HG03060 (cell line): ENCODE results near the gene PTGDS.

Experiments used
- ATAC-seq: cut with Tn5 transposase; IDR thresholded peaks from one replicate; pipeline ENCODE4 v1.9.1; 2021; ENCODE audit warnings: low read depth, moderate number of reproducible peaks; ENCODE audit not compliant: unreplicated experiment

PTGDS gene

DNA sequence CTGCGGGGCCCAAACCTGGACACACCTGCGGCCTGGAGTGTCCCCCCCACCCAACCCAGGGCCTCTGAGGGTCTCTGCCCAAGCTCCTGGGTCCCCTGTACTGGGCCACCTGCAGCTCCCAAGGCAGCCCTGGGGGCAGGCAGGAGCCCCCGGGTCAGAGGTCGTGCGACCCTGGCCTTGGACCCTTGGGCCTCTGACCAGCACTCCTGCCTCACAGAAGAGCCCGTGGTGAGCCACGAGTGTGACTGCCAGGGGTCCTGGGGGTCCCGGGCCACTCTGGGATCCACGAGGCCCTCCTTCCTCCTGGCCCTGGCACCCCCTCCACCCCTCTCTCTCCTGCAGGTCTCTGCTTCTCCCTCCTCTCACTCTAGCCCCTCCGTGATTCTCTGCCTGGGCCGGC is 5.0 kb upstream of the PTGDS start:
- no peak for ATAC-seq

DNA sequence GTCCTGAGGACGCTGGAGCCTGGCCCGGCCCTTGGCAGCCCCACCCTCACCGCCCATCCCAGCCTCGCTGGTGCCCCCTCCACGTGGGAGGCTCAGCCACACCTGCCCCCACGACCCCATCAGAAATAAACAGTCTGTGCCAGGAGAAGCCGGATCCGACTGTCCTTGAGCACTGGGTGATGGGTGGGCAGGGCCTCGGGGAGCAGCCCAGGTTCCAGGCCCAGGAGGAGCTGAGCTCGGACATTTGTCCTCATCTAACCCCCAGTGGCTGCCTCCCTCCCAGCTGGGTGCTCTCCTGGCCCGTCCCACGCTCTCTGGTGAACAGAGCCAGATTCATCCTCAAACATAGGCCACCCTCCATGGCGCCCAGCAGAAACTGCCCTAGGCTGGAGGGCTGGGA is 4.6 kb upstream of the PTGDS start:
- no peak for ATAC-seq

DNA sequence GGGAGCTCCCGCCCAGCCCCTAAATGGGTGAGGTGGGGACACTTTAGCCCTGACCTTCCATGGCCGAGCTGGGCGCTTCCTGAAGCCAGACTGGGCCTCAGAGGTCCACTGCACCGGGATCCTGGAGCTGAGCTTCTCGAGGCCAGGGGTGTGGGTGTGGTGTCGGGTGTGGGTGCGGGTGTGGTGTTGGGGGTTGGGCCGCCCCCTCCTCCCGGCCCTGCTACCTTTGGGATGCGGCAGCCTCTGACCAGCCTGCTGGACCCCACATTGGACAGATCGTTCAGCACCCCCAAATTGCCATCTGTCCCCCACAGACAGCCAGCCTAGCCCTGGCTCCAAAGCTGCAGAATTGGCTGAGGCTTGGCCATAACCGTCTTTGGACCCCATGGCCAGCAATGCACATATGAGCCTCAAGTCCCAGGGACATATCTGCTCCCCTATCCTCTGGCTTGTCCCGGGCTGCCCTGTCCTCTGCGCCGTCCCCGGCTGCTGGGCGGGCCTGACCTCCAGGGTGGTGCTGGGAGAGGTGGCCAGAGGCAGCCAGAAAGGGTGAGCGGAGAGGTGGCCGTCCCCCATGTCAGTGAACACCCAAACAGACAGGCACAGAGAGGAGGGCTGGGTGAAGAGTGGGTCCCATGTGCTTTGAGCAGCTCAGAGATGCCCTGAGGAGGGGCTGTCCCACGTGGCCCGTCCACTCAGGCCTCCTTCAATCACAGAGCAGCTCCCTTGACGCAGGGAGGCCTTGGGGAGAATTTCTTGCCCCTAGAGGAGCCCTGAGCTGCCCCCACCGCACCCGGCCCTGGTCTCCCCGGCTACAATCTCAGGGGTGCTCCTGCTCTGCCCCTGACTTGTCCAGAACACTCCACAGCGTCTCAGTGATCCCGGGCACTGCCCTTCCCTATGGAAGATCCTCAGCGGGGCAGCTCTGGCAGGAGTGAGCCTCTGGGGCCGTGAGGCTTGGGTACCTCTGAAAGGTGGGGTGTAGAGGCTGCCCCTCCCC is 3.4 kb upstream of the PTGDS start:
- ATAC-seq = no peak

DNA sequence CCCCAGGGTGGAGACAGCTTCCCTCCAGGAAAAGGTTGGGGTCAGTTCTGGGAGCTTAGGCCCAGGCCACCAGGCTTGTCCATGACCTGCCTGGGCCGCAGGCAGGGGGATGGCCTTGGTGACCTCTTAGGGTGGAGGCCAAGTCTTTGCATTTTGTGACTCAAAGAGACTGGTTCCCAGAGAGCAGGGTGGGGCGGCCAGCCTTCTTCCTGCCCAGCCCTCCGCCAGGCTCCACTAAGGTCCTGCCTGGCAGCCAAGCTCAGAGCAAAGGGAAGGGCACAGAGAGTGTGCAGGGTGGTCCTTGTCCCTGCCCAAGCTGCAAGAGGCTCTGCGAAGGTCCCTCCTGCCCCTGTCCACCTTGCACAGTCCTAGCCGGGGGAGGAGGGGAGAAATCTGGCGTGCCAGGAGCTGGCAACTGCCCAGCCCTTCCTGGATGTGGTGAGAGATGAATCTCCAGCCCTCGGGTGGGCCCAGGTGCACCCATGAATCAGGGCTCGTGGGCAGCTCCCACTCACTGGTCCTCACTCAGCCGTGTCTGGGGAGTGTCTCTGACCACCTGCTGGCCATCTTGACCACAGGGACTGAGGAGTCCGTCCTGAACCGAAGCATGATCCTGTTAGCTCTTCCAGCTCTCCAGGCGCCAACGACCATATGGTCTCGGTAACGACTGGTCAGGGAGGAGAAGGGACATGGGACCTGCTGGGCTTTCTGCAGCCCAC is 2.3 kb upstream of the PTGDS start:
- ATAC-seq = no peak

DNA sequence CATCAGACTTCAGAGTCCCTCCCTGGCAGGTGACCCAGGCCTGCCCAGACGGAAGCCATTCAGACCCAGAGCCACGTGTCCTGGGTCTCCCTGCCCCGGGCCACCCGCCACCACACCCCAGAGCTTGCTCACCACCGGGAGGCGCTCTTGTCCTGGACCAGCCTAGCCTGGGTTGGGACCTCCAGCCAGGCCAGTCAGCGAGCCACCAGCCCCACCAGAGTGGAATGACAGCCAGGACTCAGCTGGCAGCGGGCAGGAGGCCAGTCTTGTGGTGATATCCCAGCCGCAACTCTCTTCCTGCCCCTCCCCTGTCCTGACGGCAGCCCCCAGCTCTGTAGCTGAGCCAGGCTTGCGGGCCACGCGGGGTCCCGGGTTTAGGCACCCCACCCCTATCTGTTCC is 1.7 kb upstream of the PTGDS start:
- ATAC-seq = no peak

DNA sequence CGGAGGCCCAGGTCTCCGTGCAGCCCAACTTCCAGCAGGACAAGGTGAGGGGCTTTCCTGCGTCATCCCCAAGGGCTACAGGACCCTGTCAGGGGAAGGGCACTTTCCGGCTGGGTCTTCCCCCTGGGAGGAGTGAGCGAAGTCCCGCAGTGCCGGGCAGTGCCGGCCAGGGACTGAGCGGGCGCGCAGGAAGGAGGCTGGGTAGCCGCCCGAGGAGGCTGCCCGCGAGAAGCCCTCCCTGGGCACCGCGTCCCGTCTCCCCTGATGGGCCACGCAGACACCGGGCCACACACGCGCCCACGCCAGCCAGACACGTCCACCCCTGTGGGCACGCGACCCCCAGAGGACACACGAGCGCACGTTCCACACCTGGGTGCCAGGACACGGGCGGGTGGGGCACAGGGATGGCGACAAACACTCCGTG is 357 bp downstream of the PTGDS start:
- ATAC-seq = no peak

DNA sequence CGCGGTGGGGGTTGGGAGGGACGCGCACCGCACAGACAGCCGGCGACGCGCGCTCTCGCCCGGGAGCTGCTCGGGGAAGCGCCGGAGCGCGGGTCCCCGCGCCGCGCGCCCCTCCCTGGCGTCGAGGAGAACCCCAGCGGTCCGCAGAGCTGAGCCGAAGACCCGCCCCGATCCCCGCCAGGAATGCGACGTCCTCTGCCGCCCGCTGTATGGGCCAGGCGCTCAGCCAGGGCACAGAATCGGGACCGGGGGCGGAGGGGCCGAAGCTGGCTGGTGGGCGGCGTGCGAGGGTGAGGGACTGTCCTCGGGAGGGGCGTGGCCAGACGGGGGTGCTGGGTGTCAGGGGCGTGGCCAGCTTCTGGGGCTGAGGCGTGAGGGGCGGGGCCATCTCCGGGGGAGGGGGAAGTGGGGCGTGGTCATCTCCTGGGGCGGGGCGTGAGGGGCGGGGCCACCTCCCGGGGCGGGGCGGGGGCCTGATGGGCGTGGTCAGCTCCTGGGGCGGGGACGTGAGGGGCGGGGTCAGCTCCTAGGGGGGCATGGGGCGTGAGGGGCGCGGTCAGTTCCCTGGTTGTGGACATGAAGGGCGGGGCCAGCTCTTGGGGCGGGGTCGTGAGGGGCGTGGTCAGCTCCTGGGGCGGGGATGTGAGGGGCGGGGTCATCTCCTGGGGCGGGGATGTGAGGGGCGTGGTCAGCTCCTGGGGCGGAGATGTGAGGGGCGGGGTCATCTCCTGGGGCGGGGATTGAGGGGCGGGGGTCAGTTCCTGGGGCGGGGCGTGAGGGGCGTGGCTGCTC is 965 bp downstream of the PTGDS start:
- ATAC-seq = no peak

DNA sequence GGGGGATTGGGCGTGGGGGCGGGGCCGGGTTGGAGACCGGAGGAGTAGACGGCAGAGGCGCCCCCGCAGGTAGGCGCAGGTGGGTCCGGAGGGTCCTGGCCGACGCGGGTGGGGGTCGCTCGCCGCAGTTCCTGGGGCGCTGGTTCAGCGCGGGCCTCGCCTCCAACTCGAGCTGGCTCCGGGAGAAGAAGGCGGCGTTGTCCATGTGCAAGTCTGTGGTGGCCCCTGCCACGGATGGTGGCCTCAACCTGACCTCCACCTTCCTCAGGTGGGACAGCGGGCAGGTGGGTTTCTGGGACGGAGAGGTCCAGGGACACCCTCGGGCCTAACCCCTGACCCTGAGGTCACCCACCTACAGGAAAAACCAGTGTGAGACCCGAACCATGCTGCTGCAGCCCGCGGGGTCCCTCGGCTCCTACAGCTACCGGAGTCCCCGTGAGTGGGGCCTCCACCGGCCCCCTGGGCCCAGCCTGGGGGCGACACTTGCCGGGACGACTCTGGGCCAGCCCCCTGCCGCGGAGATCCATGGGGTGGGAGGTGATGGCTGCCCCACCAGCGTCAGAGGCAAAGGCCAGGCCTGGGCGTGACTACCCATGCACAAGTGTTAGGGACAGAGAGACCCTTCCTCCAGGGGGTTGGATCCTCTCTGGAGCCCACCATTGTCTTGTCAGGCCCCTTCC is 1.7 kb downstream of the PTGDS start:
- ATAC-seq = no peak

DNA sequence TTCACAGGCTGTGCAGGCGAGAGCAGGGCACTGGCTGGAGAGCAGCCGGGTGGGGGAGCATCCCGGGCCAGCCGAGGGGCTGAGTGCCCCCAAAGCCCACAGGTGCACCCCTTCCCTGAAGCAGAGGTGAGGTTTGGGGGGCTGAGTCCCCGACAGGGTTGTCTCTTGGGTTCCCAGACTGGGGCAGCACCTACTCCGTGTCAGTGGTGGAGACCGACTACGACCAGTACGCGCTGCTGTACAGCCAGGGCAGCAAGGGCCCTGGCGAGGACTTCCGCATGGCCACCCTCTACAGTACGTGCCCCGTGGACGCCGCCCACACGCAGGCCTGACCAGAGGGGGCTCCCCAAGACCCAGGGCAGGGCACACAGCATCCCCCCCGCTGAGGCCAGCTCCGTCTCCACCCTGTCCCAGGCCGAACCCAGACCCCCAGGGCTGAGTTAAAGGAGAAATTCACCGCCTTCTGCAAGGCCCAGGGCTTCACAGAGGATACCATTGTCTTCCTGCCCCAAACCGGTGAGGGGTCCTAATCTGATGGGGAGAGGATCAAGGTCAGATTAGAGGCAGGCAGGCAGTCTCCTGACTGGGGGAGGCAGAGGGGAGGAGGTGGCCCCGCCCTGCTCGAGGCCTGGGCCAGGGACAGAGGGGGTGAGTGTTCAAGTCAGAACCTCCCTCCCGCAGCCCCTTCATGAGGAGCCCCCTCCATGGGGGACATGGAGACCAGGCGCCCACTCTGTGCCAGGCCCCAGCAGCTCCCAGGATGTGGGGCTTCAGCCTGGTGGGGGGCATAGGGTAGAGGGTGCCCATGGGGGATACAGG is 2.7 kb downstream of the PTGDS start:
- no peak for ATAC-seq

DNA sequence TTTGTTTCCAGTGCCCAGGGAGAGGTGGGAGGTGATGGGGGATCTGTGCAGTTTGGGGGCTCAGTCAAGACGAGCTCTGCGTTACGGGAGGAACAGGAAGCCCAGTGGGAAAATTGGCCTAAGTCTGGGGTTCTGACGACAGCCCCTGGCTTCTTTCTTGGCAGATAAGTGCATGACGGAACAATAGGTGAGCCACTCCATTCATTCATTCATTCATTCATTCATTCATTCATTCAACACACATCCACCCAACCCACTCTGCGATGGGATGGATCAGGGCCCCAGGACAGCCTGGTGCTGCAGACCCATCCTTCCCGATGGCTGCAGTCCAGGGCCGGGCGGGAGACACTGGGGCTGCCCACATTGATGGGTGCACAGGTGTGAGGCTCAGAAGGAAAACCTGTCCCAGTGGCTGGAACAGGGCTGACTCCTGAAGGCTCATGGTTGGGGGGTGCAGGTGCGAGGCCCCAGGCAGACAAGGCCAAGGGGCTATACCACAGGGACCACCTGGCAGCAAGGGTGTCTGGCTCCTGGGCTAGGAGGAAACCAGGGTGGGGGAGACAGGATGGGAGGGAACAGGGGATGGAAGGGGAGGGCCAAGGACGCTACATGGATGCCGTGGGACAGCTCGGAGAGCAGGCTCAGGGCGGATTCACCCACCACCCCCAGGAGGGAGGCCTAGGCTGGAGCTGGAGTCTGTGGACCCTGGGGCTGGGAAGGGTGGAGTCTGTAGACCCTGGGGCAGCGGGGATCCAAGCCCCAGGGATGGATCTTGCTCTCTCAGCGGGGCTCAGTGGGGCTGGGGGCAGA is 3.6 kb downstream of the PTGDS start:
- ATAC-seq = no peak

DNA sequence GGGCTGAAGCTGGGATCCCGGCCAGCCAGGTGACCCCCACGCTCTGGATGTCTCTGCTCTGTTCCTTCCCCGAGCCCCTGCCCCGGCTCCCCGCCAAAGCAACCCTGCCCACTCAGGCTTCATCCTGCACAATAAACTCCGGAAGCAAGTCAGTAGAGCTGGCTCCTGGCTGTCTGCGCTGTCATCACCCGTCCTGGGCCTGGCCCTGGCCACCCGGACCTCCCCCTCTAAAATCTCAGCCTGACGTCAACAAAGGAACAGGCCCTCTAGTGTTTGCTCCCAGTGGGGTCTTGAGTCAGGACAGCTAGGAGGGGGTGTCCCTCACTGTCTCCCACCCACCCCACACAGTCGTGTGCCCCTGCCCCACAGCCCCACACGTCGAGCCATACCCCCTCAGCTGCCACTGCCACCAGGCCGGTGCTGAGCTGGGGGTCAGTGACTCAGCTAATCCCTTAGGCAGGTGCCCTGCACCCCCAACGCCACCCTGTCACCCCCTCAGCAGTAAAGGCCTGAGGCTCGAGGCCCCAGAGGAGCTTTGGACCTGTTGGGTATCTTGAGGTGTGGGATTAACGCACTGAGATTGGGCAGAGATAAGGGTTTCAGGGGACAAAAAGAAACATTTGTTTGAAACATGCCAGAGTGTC is 4.4 kb downstream of the PTGDS start:
- no peak for ATAC-seq

DNA sequence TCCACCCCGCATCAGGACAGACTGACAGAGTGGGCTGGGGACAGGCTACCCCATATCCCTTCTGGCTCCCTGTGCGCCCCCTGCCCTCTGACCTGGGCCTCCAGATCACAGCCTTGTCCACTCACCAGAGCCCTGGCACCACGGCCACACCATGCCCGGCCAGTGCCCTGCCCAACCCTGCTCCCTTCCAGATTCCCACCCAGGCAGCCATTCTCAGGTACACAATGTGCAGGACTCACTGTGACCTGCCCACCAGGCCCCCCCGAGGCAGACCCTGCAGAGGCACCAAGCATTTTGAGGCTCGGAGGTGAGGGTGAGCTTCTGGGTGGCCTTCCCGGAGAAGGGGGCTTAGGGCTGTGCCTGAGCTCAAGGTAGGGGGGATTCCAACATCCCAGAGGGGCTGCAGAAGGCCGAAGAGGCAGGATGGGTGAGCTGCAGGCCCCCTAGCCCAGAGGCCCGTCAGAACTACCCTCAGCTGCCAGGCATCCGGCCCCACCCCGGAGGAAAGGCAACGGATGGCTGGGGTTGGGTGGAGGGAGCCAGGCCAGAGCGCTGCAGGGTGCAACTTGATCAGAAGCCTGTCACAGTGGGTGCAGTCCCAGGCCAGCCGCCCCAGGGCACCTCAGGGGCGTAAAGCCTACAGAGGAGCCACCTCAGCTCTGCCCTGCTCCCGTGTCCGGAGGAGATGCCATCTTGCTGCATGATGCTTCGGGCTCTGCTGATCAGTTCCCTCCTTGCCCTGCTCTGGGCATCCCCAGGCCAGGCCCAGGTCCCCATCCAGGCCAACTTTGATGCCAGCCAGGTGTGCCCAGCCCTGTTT is 5.1 kb downstream of the PTGDS start, which contains the start of gene LCNL1:
LCNL1 (plus strand) TSS at position 762 of the 820 bp plus-strand sequence. CDS start 594 bp downstream, outside the sequence.
- ATAC-seq = no peak

DNA sequence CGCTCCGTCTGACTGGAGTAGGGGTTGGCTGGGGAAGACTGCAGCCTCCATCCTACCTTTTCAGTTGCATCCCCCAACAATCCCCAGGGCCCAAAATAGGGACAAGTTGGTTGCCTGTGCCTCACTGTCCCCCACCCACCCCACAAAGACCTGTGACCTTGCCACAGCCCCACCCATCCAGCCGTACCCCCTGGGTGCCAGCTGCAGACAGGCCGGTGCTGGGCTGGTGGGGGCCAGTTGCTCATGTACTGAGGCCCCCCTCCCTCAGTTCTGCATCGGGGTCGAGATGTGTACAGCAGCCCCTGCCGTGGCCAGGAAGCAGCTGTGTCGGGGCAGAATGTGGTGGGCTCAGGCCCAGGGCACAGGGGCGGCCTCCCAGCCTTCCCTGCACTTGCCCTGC is 5.9 kb downstream of the PTGDS start:
- no peak for ATAC-seq

DNA sequence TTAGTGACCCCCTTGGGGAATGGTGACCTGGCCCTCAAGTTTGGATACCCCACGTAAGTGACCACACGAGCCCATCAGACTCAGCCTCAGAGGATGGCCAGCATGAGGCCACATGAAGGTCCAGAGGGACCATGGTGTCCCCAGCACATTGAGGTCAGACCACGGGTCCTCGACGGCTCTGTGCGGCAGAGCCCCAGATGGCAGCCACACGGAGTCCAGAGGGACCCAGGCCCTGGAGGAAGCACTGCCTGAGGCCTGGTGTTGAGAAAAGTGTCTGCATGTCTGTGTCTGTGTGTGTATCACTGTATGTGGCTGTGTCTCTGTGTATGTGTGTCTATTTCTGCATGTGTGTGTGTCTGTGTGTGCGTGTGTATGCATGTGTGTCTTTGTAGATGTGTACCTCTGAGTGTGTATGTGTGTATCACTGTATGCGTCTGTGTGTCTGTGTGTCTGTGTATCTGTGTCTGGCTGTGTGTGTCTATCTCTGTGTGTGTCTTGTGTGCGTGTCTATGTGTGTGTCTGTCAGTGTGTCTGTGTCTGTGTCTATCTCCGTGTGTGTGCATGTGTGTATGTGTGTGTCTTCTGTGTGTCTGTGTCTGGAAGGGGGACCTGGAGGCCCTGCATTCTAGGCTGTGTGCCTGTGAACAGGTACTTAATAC is 6.5 kb downstream of the PTGDS start:
- ATAC-seq = no peak

DNA sequence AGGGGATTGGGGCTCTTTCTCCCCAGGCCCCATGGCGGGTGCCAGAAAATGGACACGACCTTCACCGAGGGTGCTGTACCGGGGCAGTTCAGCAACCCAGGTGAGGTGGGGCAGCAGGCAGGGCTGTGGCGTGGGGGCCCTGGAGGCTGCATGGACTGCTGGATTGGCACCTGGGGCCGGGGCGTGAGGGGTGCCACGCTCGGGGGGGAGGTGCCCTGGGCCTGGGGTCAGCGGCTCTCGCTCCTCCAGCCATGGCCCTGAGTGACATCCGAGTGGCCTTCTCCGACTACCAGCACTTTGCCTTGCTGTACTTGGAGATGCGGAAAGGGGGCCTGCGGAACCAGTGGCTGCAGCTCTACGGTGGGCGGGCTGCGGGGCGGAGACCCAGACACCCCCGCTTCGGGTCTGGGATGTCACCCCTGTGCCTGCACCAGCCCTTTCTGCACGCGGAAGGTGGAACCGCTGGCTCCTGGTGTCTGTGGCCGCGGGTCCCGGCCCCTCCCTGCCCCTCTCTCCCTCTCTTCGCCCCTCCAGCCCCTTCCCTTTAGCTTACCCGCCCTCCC is 7.2 kb downstream of the PTGDS start:
- ATAC-seq = no peak

DNA sequence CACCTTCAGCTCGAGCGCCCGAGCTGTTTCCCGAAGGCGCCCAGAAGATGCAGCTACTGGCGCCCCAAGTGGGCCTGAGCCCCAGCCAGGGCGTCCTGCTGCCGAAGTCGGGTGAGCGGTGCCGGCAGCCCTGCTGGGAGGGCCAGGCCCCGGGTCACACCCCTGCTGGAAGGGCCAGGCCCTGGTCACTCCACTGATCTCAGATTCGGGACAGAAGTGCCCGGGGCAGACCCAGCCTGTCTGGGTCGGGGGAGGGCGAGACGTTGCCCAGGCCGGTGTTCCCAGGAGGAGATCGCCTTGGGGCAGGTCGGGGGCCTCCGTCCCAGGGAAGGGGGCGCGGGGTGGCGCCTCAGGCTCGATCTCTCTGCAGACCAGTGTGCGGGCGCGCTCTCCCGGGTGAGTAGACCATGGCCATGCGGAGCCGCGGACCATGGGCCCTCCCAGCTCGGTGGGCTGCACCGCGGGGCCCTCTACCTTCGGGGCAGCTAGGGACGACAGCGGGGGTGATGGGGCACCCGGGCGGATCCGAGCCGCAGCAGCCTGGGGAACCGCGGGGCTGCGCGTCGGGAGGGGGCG is 7.8 kb downstream of the PTGDS start:
- no peak for ATAC-seq
